ENCODE results near the gene LYAR.
"Not testable (repeated sequence)": the region's sequence is repeated elsewhere in the genome, so short reads cannot be mapped to it uniquely, and the experiment has no call there.

The LYAR gene

DNA sequence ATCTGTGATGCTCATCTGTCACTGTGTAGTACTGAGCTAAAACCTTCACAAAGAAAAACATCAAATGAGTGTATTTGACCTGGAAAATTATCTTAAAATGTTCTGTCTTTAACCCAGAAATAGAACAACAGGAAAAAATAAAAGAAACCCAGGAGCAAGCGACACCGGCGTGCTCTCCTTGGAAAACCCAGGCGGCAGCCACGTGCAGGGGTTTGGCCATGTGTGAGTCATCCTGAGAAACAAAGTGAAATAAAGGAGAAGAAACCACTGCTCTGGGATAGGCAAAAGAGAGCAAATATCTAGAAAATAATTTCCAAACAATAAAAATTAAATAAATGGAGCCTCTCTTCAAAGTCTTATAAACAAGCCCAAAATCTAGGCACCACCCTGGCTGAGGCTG is 22.0 kb downstream of the LYAR start:
- no peak for DNase-seq (ENCODE audit: low spot score)
- no peak overlapping the region for H3K27ac ChIP-seq
- TF ChIP-seq, protein P1, sequence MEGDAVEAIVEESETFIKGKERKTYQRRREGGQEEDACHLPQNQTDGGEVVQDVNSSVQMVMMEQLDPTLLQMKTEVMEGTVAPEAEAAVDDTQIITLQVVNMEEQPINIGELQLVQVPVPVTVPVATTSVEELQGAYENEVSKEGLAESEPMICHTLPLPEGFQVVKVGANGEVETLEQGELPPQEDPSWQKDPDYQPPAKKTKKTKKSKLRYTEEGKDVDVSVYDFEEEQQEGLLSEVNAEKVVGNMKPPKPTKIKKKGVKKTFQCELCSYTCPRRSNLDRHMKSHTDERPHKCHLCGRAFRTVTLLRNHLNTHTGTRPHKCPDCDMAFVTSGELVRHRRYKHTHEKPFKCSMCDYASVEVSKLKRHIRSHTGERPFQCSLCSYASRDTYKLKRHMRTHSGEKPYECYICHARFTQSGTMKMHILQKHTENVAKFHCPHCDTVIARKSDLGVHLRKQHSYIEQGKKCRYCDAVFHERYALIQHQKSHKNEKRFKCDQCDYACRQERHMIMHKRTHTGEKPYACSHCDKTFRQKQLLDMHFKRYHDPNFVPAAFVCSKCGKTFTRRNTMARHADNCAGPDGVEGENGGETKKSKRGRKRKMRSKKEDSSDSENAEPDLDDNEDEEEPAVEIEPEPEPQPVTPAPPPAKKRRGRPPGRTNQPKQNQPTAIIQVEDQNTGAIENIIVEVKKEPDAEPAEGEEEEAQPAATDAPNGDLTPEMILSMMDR (IDR thresholded peaks at IDR 0.05): no peak
- no peak overlapping the region for H3K4me3 ChIP-seq

DNA sequence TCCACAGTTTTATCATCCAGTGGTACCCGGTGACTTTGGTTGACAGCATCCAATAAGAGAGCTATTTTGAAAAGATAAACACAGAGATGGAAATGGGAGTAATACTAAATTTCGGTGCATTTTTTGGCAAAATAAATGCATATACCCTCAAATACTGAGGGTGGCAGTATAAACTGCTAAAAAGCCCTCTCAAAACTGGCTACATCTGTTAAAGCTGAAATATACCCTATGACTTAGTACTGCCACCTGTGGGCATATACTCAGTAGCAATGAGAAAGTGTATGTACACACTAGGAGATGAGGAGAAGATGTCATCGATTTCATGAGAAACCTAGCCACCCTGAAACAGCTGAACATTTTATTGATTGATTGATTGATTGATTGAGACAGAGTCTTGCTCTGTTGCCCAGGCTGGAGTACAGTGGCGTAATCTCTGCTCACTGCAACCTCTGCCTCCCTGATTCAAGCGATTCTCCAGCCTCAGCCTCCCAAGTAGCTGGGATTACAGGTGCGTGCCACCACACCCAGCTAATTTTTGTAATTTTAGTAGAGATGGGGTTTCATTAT is 29.7 kb downstream of the LYAR start:
- Histone ChIP-seq H3K4me3 (no peak overlapping the region), H3K27ac (no peak overlapping the region)
- no peak for DNase-seq (ENCODE audit: low spot score)
- TF ChIP-seq, protein P1 (IDR thresholded peaks at IDR 0.05): no peak

GRCh38 chr4:4259484-4260100 is 30.4 kb downstream of the LYAR start:
- no peak overlapping the region for H3K4me3 ChIP-seq
- no peak for DNase-seq (ENCODE audit: low spot score)

DNA sequence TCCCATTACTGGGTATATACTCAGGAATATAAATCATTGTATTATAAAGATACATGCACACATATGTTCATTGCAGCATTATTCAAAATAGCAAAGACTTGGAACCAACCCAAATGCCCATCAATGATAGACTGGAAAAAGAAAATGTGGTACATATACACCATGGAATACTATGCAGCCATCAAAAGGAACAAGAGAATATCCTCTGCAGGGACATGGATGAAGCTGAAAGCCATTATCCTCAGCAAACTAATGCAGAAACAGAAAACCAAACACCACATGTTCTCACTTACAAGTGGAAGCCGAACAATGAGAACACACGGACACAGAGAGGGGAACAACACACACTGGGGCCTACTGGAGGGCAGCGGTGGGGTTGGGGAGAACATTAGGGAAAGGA is 32.2 kb downstream of the LYAR start:
- not testable (repeated sequence) for H3K4me3 ChIP-seq; DNase-seq (ENCODE audit: low spot score); H3K27ac ChIP-seq

More at GRCh38 chr4:4259484-4260100, 30.4 kb downstream of the LYAR start:
- no peak overlapping the region for H3K27ac ChIP-seq
- TF ChIP-seq, protein P1 (IDR thresholded peaks at IDR 0.05): no peak

GRCh38 chr4:4256799-4257198 is 33.2 kb downstream of the LYAR start:
- Histone ChIP-seq H3K27ac (no peak overlapping the region), H3K4me3 (no peak overlapping the region)
- TF ChIP-seq, protein P1 (IDR thresholded peaks at IDR 0.05): no peak
- no peak for DNase-seq (ENCODE audit: low spot score)

DNA sequence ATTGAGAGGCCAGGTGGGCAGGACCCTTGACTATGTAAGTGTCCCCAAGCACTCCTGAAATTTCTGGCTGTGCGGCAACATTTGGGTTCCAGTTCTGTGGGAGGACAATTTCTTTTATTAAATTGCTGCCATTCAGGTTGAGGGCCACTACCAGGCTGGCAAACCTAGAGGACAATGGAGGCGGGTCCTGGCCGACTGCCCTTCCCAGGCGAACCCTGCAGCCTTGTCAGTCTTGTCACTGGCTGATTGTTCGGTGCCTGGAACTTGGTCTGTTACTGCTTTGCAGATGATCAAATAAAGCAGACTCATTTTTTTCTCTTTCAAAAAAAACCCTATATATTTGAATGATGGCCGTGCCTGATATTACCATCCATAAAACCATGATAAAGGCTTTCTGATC is 35.3 kb downstream of the LYAR start:
- TF ChIP-seq, protein P1 (IDR thresholded peaks at IDR 0.05): no peak
- no peak for DNase-seq (ENCODE audit: low spot score)
- H3K4me3 ChIP-seq: no peak overlapping the region
- H3K27ac ChIP-seq: no peak overlapping the region

- no peak overlapping the region for H3K4me3 ChIP-seq
- no peak for DNase-seq (ENCODE audit: low spot score)
- TF ChIP-seq, protein P1 (IDR thresholded peaks at IDR 0.05): no peak
- H3K27ac ChIP-seq: no peak overlapping the region
These were observed 35.8 kb downstream of the LYAR start for GRCh38 chr4:4254199-4254598.
